Measurements from ENCODE around the gene WDR37. TPM values are rescaled to one million over a fixed set of nuclear protein-coding genes. Genes with fewer than 3 reads are reported as not detected.

Gene WDR37
- total and polyA plus RNA-seq, 4 donors = 6.6 to 23.5 (median 13.6) TPM

DNA sequence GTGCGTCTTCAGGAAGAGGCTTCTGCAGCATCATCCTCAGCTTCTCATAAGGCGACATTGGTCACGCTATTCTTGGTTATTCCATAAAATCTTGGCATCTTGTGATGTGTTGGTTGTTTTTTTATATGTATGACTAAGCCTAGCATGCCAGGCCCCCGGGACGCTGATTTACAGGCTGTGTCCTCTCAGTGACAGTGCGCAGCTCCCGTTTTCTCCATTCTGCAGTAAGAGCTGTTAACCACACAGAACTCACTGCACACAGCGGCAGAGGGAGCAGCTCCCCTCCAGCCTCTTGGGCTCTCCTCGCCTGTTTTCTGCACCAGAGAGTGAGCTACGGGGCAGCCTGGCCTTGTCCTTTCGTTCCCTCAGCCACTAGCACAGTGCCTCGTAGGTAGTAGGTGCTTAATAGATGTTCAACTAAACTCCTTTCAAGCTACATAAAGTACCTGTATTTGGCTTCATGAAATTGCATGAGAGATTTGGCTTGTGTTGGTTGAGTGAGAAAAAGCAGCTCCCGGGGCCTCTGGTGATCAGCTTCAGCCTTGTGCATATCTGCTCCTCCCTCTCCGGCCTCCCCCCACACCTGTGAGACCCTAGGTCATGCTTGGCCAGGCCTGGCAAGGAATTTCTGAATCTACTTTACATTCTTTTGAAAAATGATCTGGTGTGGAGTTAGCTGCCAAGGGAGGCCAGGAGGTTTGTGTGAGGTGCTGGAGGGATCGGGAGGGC, 116.2 kb downstream of the WDR37 start:
- Histone ChIP-seq H3K9ac (ENCODE audit: insufficient read depth in 1 of 2, low read length in 2 of 2) (no peak overlapping the region), H3K27me3 (ENCODE audit: control insufficient read depth in 3 of 3, insufficient read depth in 3 of 3, low read length in 2 of 3) (peaks cover 0 to 6% (median 0%) of the 10 kb centered on the region in 3 donors), H3K9me3 (ENCODE audit: control insufficient read depth in 4 of 4, insufficient read depth in 3 of 4, low read length in 3 of 4) (peaks cover 0 to 2% (median 0%) of the 10 kb centered on the region in 4 donors), H3K4me3 (no peak overlapping the region), H3K4me1 (ENCODE audit: control insufficient read depth in 5 of 5, insufficient read depth in 5 of 5, low read length in 5 of 5) (peaks cover 0 to 3% (median 0%) of the 10 kb centered on the region in 5 donors), H3K36me3 (ENCODE audit: control insufficient read depth in 4 of 4, insufficient read depth in 4 of 4, low read length in 4 of 4) (no peaks in the 10 kb centered on the region), H3K27ac (ENCODE audit: low read depth in 1 of 2, low read length in 1 of 2) (no peak overlapping the region)
- DNase-seq (no peak), ATAC-seq (ENCODE audit: insufficient read depth, low FRiP score) (no peak)
- 84 to 92% methylated on average over 15 of the region's 15 CpGs for WGBS, 2 donors
- no peak for TF ChIP-seq CTCF (IDR thresholded peaks at IDR 0.05; ENCODE audit: control extremely low read depth, extremely low read depth)

DNA sequence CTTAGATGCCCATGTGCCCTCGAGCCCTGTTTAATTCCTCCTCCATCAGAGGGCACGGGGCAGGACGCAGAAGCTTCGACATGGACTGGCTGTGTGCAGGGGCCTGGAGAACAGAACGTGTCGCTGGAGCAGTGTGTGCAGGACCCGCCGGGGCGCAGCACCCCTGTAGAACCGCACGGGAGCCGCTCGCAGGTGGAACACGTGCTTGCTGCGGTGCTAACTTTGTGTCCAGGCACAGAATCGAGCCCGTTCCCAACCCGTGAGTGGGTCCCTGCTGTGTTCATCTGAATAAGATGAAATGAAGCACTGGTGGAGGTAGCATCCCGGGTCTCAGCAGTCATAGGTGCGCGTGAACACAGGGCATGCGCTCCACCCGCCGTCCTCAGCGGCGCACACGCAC, 116.9 kb downstream of the WDR37 start:
- 88 to 92% methylated on average over 27 of the region's 27 CpGs for WGBS, 2 donors
- H3K4me3 ChIP-seq = no peak overlapping the region
- no peak for TF ChIP-seq CTCF (IDR thresholded peaks at IDR 0.05; ENCODE audit: control extremely low read depth, extremely low read depth)
- peaks cover 0 to 2% (median 0%) of the 10 kb centered on the region in 4 donors for H3K9me3 ChIP-seq (ENCODE audit: control insufficient read depth in 4 of 4, insufficient read depth in 3 of 4, low read length in 3 of 4)
- ATAC-seq (ENCODE audit: insufficient read depth, low FRiP score) = no peak
- peaks cover 0 to 6% (median 0%) of the 10 kb centered on the region in 3 donors for H3K27me3 ChIP-seq (ENCODE audit: control insufficient read depth in 3 of 3, insufficient read depth in 3 of 3, low read length in 2 of 3)
- H3K9ac ChIP-seq (ENCODE audit: insufficient read depth in 1 of 2, low read length in 2 of 2) = no peak overlapping the region
- no peaks in the 10 kb centered on the region for H3K36me3 ChIP-seq (ENCODE audit: control insufficient read depth in 4 of 4, insufficient read depth in 4 of 4, low read length in 4 of 4)
- DNase-seq = no peak
- H3K4me1 ChIP-seq (ENCODE audit: control insufficient read depth in 5 of 5, insufficient read depth in 5 of 5, low read length in 5 of 5) = peaks cover 0 to 3% (median 0%) of the 10 kb centered on the region in 5 donors
- H3K27ac ChIP-seq (ENCODE audit: low read depth in 1 of 2, low read length in 1 of 2) = no peak overlapping the region

DNA sequence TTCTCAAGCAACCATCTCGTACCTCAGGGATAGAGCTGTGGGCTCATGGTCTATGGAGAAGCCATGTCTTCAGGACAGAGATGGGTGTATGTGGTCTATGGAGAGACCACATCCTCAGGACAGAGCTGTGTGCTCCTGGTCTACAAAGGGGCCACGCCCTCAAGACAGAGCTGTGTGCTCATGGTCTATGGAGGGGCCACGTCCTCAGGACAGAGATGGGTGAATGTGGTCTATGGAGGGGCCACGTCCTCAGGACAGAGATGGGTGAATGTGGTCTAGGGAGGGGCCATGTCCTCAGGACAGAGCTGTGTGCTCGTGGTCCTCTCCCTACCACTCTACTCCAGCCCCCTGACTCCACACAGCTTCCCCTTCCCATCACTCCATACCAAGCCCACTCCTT, 117.8 kb downstream of the WDR37 start:
- no peak overlapping the region for H3K9ac ChIP-seq (ENCODE audit: insufficient read depth in 1 of 2, low read length in 2 of 2)
- H3K4me3 ChIP-seq = no peak overlapping the region
- no peaks in the 10 kb centered on the region for H3K36me3 ChIP-seq (ENCODE audit: control insufficient read depth in 4 of 4, insufficient read depth in 4 of 4, low read length in 4 of 4)
- 76 to 95% methylated on average over 5 of the region's 5 CpGs for WGBS, 2 donors
- ATAC-seq (ENCODE audit: insufficient read depth, low FRiP score) (no peak), DNase-seq (no peak)
- peaks cover 0 to 2% (median 0%) of the 10 kb centered on the region in 4 donors for H3K9me3 ChIP-seq (ENCODE audit: control insufficient read depth in 4 of 4, insufficient read depth in 3 of 4, low read length in 3 of 4)
- peaks cover 0 to 3% (median 0%) of the 10 kb centered on the region in 5 donors for H3K4me1 ChIP-seq (ENCODE audit: control insufficient read depth in 5 of 5, insufficient read depth in 5 of 5, low read length in 5 of 5)
- H3K27me3 ChIP-seq (ENCODE audit: control insufficient read depth in 3 of 3, insufficient read depth in 3 of 3, low read length in 2 of 3) = peaks cover 0 to 6% (median 0%) of the 10 kb centered on the region in 3 donors
- no peak for TF ChIP-seq CTCF (IDR thresholded peaks at IDR 0.05; ENCODE audit: control extremely low read depth, extremely low read depth)
- no peak overlapping the region for H3K27ac ChIP-seq (ENCODE audit: low read depth in 1 of 2, low read length in 1 of 2)

Data from lung (tissue), 12 donors.